ENCODE data around the gene QRFP.

QRFP gene

GRCh38 chr9:130847306-130848217 lies 49.0 kb downstream of the QRFP start:
- H3K9ac ChIP-seq (ENCODE audit: low read depth, low read length, poor library complexity) = no peak overlapping the region
- H3K9me3 ChIP-seq (replicated peaks in 1 of 2; ENCODE audit: control insufficient read depth in 2 of 2, insufficient read depth in 1 of 2, low read depth in 1 of 2, low read length in 2 of 2) = no peaks in the 10 kb centered on the region
- H4K91ac ChIP-seq (ENCODE audit: low read depth, low read length, poor library complexity) = no peak overlapping the region
- H3K36me3 ChIP-seq (replicated peaks in 1 of 2; ENCODE audit: control insufficient read depth in 2 of 2, insufficient read depth in 2 of 2, low read length in 2 of 2) = peaks cover 0 to 21% of the 10 kb centered on the region in 2 donors
- H3K4me1 ChIP-seq (ENCODE audit: control insufficient read depth in 2 of 2, insufficient read depth in 1 of 2, low read depth in 1 of 2, low read length in 2 of 2) = peaks cover 13 to 37% of the 10 kb centered on the region in 2 donors
- WGBS, 2 donors (ENCODE audit: extremely low coverage in 2 of 2, insufficient read length in 2 of 2, insufficient replicate concordance in 1 of 2) = no CpG with 5 or more reads among the region's 13 CpGs
- no peak overlapping the region for H2AK5ac ChIP-seq (ENCODE audit: low read depth, low read length)
- no peak overlapping the region for H2BK120ac ChIP-seq (ENCODE audit: low read depth, low read length)
- H4K8ac ChIP-seq (ENCODE audit: low read depth, low read length) = no peak overlapping the region
- H3K79me1 ChIP-seq (ENCODE audit: low read depth, low read length) = peaks cover 5% of the 10 kb centered on the region
- H3K27ac ChIP-seq (replicated peaks; ENCODE audit: low read length) = peak overlapping the region; percentile 27
- no peak overlapping the region for H3K4me3 ChIP-seq (ENCODE audit: low read length in 2 of 2)
- H3K23ac ChIP-seq (ENCODE audit: low read depth, low read length, poor library complexity) = no peak overlapping the region
- no peak overlapping the region for H3K4me2 ChIP-seq (ENCODE audit: insufficient read depth, low read length, poor library complexity, severe bottlenecking)
- no peak overlapping the region for H2BK12ac ChIP-seq (ENCODE audit: low read length)
- H3K18ac ChIP-seq (ENCODE audit: low read length) = no peak overlapping the region
- no peak overlapping the region for H2AFZ ChIP-seq (ENCODE audit: low read length)
- no peak overlapping the region for H2BK15ac ChIP-seq (ENCODE audit: low read length)
- DNase-seq (ENCODE audit: low spot score) = no peak
- H3K4ac ChIP-seq (ENCODE audit: low read length) = no peak overlapping the region
- no peaks in the 10 kb centered on the region for H3K27me3 ChIP-seq (ENCODE audit: control insufficient read depth in 3 of 3, insufficient read depth in 3 of 3, low read depth in 1 of 3, low read length in 3 of 3)
- H2BK5ac ChIP-seq (ENCODE audit: low read length) = no peak overlapping the region
- no peak overlapping the region for H3K14ac ChIP-seq (ENCODE audit: low read length)

GRCh38 chr9:130846487-130847305 lies 49.9 kb downstream of the QRFP start:
- H4K91ac ChIP-seq (ENCODE audit: low read depth, low read length, poor library complexity) = no peak overlapping the region
- H2BK15ac ChIP-seq (ENCODE audit: low read length) = no peak overlapping the region
- no peak overlapping the region for H2AFZ ChIP-seq (ENCODE audit: low read length)
- no peak overlapping the region for H3K14ac ChIP-seq (ENCODE audit: low read length)
- no peak overlapping the region for H3K27ac ChIP-seq (replicated peaks; ENCODE audit: low read length)
- no peak overlapping the region for H3K9ac ChIP-seq (ENCODE audit: low read depth, low read length, poor library complexity)
- WGBS, 2 donors (ENCODE audit: extremely low coverage in 2 of 2, insufficient read length in 2 of 2, insufficient replicate concordance in 1 of 2) = no CpG with 5 or more reads among the region's 12 CpGs
- H2BK5ac ChIP-seq (ENCODE audit: low read length) = no peak overlapping the region
- H3K79me1 ChIP-seq (ENCODE audit: low read depth, low read length) = peaks cover 5% of the 10 kb centered on the region
- peaks cover 17 to 45% of the 10 kb centered on the region in 2 donors for H3K4me1 ChIP-seq (ENCODE audit: control insufficient read depth in 2 of 2, insufficient read depth in 1 of 2, low read depth in 1 of 2, low read length in 2 of 2)
- H3K36me3 ChIP-seq (replicated peaks in 1 of 2; ENCODE audit: control insufficient read depth in 2 of 2, insufficient read depth in 2 of 2, low read length in 2 of 2) = peaks cover 0 to 16% of the 10 kb centered on the region in 2 donors
- no peaks in the 10 kb centered on the region for H3K9me3 ChIP-seq (replicated peaks in 1 of 2; ENCODE audit: control insufficient read depth in 2 of 2, insufficient read depth in 1 of 2, low read depth in 1 of 2, low read length in 2 of 2)
- H3K18ac ChIP-seq (ENCODE audit: low read length) = peak overlapping the region; percentile 42
- no peak overlapping the region for H2BK12ac ChIP-seq (ENCODE audit: low read length)
- H3K27me3 ChIP-seq (ENCODE audit: control insufficient read depth in 3 of 3, insufficient read depth in 3 of 3, low read depth in 1 of 3, low read length in 3 of 3) = no peaks in the 10 kb centered on the region
- H3K4me2 ChIP-seq (ENCODE audit: insufficient read depth, low read length, poor library complexity, severe bottlenecking) = no peak overlapping the region
- H2AK5ac ChIP-seq (ENCODE audit: low read depth, low read length) = no peak overlapping the region
- no peak overlapping the region for H2BK120ac ChIP-seq (ENCODE audit: low read depth, low read length)
- no peak for DNase-seq (ENCODE audit: low spot score)
- peak overlapping the region; percentile 89 for H3K23ac ChIP-seq (ENCODE audit: low read depth, low read length, poor library complexity)
- no peak overlapping the region for H3K4ac ChIP-seq (ENCODE audit: low read length)
- no peak overlapping the region for H3K4me3 ChIP-seq (ENCODE audit: low read length in 2 of 2)
- no peak overlapping the region for H4K8ac ChIP-seq (ENCODE audit: low read depth, low read length)

- Histone ChIP-seq H3K36me3 (replicated peaks in 1 of 2; ENCODE audit: control insufficient read depth in 2 of 2, insufficient read depth in 2 of 2, low read length in 2 of 2) (peaks cover 0 to 13% of the 10 kb centered on the region in 2 donors), H2BK15ac (ENCODE audit: low read length) (no peak overlapping the region), H3K14ac (ENCODE audit: low read length) (no peak overlapping the region), H3K27me3 (ENCODE audit: control insufficient read depth in 3 of 3, insufficient read depth in 3 of 3, low read depth in 1 of 3, low read length in 3 of 3) (no peaks in the 10 kb centered on the region), H2BK120ac (ENCODE audit: low read depth, low read length) (no peak overlapping the region), H3K4me3 (ENCODE audit: low read length in 2 of 2) (no peak overlapping the region), H3K4me2 (ENCODE audit: insufficient read depth, low read length, poor library complexity, severe bottlenecking) (no peak overlapping the region), H3K4me1 (ENCODE audit: control insufficient read depth in 2 of 2, insufficient read depth in 1 of 2, low read depth in 1 of 2, low read length in 2 of 2) (peaks cover 17 to 47% of the 10 kb centered on the region in 2 donors), H2AK5ac (ENCODE audit: low read depth, low read length) (no peak overlapping the region), H2AFZ (ENCODE audit: low read length) (no peak overlapping the region), H2BK5ac (ENCODE audit: low read length) (no peak overlapping the region), H3K9ac (ENCODE audit: low read depth, low read length, poor library complexity) (no peak overlapping the region), H3K4ac (ENCODE audit: low read length) (no peak overlapping the region), H2BK12ac (ENCODE audit: low read length) (no peak overlapping the region), H3K9me3 (replicated peaks in 1 of 2; ENCODE audit: control insufficient read depth in 2 of 2, insufficient read depth in 1 of 2, low read depth in 1 of 2, low read length in 2 of 2) (no peaks in the 10 kb centered on the region), H4K91ac (ENCODE audit: low read depth, low read length, poor library complexity) (no peak overlapping the region), H3K18ac (ENCODE audit: low read length) (no peak overlapping the region), H3K23ac (ENCODE audit: low read depth, low read length, poor library complexity) (peak overlapping the region; percentile 90), H3K27ac (replicated peaks; ENCODE audit: low read length) (no peak overlapping the region), H3K79me1 (ENCODE audit: low read depth, low read length) (peaks cover 5% of the 10 kb centered on the region), H4K8ac (ENCODE audit: low read depth, low read length) (no peak overlapping the region)
- DNase-seq (ENCODE audit: low spot score) = no peak
- no CpG with 5 or more reads among the region's 7 CpGs for WGBS, 2 donors (ENCODE audit: extremely low coverage in 2 of 2, insufficient read length in 2 of 2, insufficient replicate concordance in 1 of 2)
These were observed 50.6 kb downstream of the QRFP start for GRCh38 chr9:130845901-130846481.
